GM18517 (cell line): ENCODE measurements around the gene KIF26A.

Source experiments
- ATAC-seq: cut with Tn5 transposase; IDR thresholded peaks from one replicate; pipeline ENCODE4 v1.9.1; 2021; ENCODE audit warnings: mild to moderate bottlenecking, moderate library complexity; ENCODE audit not compliant: unreplicated experiment

The KIF26A gene

GRCh38 chr14:104130974-104131651 lies 7.3 kb upstream of the KIF26A start:
- ATAC-seq = no peak

- no peak for ATAC-seq
Measured at GRCh38 chr14:104131968-104132732, 6.2 kb upstream of the KIF26A start.

GRCh38 chr14:104132981-104133380 lies 5.4 kb upstream of the KIF26A start:
- ATAC-seq = no peak

GRCh38 chr14:104133496-104133895 lies 4.9 kb upstream of the KIF26A start:
- no peak for ATAC-seq

GRCh38 chr14:104134061-104134965 lies 4.1 kb upstream of the KIF26A start:
- ATAC-seq = no peak

GRCh38 chr14:104135121-104135903 lies 3.1 kb upstream of the KIF26A start:
- no peak for ATAC-seq

GRCh38 chr14:104135904-104136471 lies 2.4 kb upstream of the KIF26A start:
- no peak for ATAC-seq

GRCh38 chr14:104136472-104137296 lies 1.7 kb upstream of the KIF26A start:
- ATAC-seq = no peak

- ATAC-seq = no peak
Measured at GRCh38 chr14:104137297-104138097, 890 bp upstream of the KIF26A start.

- no peak for ATAC-seq
Measured at GRCh38 chr14:104138718-104139459, 502 bp downstream of the KIF26A start.

- no peak for ATAC-seq
Measured at GRCh38 chr14:104139460-104140212, 1.2 kb downstream of the KIF26A start.

- no peak for ATAC-seq
Measured at GRCh38 chr14:104140213-104140462, 1.8 kb downstream of the KIF26A start.

GRCh38 chr14:104140463-104141331 lies 2.3 kb downstream of the KIF26A start:
- ATAC-seq = no peak

- ATAC-seq = no peak
Measured at GRCh38 chr14:104141621-104142091, 3.3 kb downstream of the KIF26A start.

- no peak for ATAC-seq
Measured at GRCh38 chr14:104142136-104142945, 4.0 kb downstream of the KIF26A start.
